ENCODE measurements around the gene AMER1.

DNA sequence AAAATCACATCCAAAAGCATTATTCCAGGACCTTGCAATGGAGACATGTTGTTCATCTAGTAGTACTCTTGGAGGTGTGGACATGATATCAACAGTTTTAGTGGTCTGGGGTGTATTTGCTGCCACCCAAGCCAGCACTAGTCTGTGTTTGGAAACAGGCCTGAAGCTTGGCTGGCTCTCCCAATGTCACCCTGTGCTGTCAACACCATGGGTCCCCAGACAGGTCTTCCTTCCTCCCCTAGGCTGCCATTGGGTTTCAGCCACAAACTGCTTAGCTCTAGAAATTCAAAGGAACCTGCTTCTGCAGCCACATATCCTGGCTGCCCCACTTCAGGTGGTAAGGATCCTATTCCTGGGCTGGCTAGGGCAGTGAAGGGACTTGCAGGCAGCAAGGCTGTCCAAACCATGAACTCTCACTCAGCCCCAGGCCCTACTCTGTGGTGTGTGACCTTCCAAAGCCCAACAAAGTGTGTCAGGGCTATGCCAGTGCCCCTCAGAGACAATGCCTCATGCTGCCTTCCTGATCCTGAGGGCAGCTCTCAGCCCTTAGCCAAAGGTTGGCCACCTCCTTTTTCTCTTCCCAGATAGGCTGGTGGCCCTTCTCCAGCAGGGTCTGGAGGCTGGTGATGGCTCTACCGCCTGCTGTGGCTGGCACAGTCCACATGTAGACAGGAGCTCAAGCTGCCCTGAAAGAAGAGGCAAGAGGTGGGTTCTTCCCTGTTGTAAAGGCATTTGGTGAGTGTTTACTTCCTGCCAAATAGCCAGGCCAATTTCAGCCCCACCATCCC, 18.3 kb downstream of the AMER1 start:
- TF ChIP-seq, protein P1, sequence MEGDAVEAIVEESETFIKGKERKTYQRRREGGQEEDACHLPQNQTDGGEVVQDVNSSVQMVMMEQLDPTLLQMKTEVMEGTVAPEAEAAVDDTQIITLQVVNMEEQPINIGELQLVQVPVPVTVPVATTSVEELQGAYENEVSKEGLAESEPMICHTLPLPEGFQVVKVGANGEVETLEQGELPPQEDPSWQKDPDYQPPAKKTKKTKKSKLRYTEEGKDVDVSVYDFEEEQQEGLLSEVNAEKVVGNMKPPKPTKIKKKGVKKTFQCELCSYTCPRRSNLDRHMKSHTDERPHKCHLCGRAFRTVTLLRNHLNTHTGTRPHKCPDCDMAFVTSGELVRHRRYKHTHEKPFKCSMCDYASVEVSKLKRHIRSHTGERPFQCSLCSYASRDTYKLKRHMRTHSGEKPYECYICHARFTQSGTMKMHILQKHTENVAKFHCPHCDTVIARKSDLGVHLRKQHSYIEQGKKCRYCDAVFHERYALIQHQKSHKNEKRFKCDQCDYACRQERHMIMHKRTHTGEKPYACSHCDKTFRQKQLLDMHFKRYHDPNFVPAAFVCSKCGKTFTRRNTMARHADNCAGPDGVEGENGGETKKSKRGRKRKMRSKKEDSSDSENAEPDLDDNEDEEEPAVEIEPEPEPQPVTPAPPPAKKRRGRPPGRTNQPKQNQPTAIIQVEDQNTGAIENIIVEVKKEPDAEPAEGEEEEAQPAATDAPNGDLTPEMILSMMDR (IDR thresholded peaks at IDR 0.05): no peak
- TF ChIP-seq POLR2A (IDR thresholded peaks at IDR 0.05): no peak
